NCI-H146 (cell line): ENCODE results near the gene IFNE.

Experiments used
- DNase-seq: peaks from one replicate; lab custom pipeline; 2025; lab: John Stamatoyannopoulos, UW

Gene IFNE

DNA sequence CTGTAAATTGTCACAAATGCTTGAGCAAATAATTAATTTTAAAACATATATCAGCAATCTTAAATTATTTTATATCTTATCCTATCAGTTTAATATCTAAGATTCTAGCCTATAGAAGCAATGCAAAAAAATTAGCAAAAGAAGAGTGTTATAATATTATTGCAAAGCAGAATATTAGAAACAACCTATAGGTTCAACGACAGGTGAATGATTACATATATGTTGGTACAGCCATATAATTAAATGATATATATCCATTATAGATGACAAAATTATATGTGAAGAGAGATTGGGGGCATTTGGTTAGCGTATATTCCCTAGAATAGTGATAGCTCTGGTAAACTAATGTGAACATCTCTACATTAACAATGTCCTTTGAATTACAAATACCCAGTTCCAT lies at the start of gene IFNE:
Gene IFNE, minus strand, starts transcription at position 101 of the 400 bp plus-strand sequence. CDS start 619 bp downstream, outside the sequence.
- DNase-seq, result no peak

DNA sequence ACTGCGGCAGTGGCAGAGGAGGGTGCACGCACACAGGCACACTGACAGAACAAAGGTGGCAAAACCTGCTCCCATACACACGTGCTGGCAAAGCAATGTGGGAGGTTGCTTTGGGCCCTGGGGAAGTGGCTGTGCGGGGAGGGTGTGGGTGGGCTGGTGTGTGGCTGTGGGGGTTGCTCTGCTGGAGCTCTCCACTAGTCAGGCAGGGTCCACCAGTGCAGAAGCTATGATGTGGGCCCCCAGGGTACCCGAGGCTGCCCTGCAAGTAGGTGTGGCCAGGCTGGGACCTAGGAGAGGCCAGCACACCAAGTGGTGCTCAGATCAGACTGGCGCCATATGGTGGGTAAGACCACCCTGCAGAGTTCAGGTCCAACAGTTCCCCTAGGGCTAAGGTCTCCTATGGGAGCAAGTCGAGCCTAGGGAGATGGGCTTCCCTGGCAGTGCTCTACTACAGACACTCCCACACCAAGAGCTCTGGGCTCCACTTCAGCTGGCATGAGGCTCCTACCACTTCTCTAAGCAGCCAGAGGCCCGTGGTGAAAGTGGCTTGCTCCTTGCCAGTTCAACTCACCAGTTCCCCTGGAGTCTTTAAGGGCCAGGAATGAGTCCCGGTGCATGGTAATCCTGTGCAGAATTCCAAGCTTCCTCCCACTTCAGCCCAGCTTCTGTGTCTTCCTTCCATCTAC lies 46.2 kb upstream of the IFNE start:
- no peak for DNase-seq

DNA sequence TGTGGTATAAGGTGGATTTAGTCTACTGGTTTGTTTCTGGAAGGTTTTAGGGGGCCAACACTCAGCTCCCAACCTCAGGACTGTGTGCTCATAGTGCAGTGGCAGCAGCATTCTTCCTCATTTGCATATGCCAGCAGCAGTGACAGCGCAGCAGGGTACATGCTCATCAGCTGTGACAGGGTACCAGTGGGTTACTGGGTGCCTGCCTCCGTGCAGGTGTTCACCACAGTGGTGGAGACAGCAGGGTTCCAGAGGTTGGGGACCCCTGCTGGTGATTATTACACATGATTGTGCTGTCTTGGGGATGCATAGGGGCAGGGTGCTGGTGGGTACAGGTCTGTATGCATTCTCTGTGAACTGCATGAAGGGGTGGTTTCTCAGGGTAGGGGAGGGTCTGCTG lies 45.5 kb upstream of the IFNE start:
- no peak for DNase-seq

DNA sequence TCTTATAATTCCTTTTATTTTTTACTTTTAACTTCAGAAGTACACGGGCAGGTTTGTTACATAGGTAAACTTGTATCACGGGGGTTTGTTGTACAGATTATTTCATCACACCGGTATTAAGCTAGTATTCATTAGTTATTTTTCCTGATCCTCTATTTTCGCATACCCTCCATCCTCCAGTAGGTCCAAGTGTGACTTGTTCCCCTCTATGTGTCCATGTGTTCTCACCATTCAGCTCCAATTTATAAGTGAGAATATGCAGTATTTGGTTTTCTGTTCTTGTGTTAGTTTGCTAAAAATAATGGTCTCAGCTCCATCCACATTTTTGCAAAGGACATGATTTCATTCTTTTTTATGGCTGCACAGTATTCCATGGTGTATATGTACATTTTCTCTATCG lies 43.1 kb upstream of the IFNE start:
- DNase-seq, result no peak

DNA sequence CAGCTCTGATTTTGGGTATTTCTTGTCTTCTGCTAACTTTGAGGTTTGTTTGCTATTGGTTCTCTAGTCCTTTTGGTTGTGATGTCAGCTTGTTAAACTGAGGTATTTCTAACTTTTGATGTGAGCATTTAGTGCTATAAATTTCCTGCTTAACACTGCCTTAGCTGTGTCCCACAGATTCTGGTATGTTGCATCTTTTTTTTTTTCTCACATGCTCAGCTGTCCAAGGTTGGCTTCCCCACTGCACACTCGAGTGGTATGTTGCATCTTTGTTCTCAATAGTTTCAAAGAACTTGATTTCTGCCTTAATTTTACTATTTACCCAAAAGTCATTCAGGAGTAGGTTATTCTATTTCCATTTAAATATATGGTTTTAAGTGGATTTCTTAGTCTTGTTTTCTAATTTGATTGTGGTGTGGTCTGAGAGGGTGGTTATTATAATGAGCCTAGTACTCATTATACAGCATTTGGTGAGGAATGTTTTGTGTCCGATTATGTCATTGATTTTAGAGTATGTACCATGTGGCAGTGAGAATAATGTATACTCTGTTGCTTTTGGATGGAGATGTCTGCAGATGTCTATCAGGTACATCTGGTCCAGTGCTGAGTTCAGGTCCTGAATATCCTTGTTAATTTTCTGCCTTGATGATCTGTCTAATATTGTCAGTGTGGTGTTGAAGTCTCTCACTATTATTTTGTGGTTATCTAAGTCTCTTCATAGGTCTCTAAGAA lies 42.2 kb upstream of the IFNE start:
- no peak for DNase-seq

- no peak for DNase-seq
Observed at GRCh38 chr9:21523021-21524014, 41.2 kb upstream of the IFNE start.

GRCh38 chr9:21522348-21522747 lies 40.2 kb upstream of the IFNE start:
- no peak for DNase-seq

DNA sequence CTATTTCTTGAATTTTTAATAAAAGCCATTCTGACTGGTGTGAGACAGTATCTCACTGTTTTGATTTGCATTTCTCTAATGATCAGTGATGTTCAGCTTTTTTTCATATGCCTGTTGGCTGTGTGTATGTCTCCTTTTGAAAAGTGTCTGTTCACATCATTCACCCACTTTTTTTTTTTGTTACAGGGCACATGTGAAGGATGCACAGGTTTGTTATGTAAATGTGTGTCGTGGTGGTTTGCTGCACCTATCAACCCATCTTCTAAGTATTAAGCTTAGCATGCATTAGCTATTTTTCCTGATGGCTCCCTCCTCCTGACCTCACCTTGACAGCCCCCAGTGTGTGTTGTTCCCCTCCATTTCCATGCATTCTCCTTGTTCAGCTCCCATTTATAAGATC lies 39.3 kb upstream of the IFNE start:
- no peak for DNase-seq

GRCh38 chr9:21520501-21521228 lies 38.6 kb upstream of the IFNE start:
- DNase-seq, result no peak

DNA sequence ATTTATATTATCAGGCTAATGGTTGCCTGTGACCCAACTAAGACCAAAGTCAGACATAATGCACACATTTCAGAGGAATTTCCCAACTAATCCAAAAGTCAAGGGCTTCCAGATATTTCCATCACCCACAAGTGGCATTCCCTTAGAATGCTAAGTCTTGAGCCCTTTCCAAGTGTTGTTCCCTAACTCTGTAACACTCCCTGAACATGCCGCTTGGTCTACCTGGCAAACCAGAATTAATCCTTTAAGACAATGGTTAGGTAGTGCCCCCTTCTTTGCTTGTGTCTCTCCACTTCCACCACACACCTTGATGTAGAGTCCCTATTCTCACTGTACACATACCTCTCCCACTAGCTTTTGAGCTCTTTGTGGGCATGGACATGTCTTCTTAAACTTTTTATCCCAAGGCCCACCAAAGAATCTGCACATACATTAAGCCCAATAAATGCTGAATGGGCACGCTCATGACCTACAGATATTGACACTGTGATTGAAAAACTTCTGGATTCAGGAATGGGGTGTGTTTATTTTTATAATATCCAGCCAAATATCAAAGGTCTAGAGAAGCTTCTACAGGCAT lies 37.8 kb upstream of the IFNE start:
- no peak for DNase-seq

GRCh38 chr9:21516796-21517195 lies 34.7 kb upstream of the IFNE start:
- DNase-seq, result no peak

DNA sequence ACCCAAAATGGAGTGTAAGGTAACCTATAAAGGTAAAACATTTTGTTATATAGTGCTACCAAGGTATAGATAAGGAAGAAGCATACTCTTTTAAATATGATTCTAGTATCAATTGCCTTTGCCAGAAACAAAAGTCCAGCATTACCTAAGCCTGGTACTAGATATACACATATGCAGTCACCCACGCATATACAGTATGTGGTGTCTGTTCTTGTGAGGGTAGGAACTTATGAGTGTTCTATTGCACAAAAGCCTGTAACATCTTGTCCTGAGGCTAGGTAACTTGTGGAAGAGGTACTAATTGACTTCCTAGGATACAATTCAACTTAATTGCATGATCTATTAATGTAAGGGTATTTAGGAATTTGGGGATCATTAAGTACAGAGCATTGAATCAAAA lies 31.3 kb upstream of the IFNE start:
- DNase-seq, result no peak

- DNase-seq, result no peak
Observed at GRCh38 chr9:21510806-21511205, 28.7 kb upstream of the IFNE start.

DNA sequence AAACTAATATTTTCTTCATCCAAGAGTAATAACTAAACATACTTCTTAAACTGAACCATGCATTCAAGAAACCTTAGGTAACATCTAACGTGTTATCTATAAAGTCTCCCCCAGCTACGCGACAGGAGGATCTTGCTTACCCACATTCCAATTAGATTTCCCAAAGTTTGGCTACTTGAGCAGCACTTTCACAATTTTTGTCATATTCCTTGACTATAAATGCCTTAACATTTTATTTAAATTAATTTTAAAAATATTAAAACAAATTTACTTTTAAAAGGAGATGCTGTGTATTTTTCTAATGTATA lies 25.3 kb upstream of the IFNE start:
- DNase-seq, result no peak

- DNase-seq, result no peak
Observed at GRCh38 chr9:21506626-21507482, 24.7 kb upstream of the IFNE start.

GRCh38 chr9:21505425-21506179 lies 23.5 kb upstream of the IFNE start:
- no peak for DNase-seq

GRCh38 chr9:21504894-21505293 lies 22.8 kb upstream of the IFNE start:
- DNase-seq, result no peak

GRCh38 chr9:21504113-21504512 lies 22.0 kb upstream of the IFNE start:
- no peak for DNase-seq

- no peak for DNase-seq
Observed at GRCh38 chr9:21502586-21502985, 20.5 kb upstream of the IFNE start.

- no peak for DNase-seq
Observed at GRCh38 chr9:21499912-21500311, 17.8 kb upstream of the IFNE start.
